ENCODE data around the gene ACVR1. TPM values are rescaled to one million over a fixed set of nuclear protein-coding genes. Genes with fewer than 3 reads are reported as not detected.

ACVR1 gene
- total and polyA plus RNA-seq, 9 of the 15 experiments (the other 6 are each of a cell fraction or from before 2014, with no cell fraction given), result 3.8 to 14.3 (median 6.9) TPM

GRCh38 chr2:157874997-157875640 lies 1.0 kb downstream of the ACVR1 start (continued):
- TF ChIP-seq GTF2F1 (IDR thresholded peaks at IDR 0.05; ENCODE audit: low read depth, low read length) (no peak), IFI16 (CRISPR knock-in tag; IDR thresholded peaks at IDR 0.05) (no peak), ZNF644 (tag; IDR thresholded peaks at IDR 0.05; ENCODE audit: low read depth) (no peak), NR0B1 (IDR thresholded peaks at IDR 0.05; ENCODE audit: partially characterized antibody) (no peak), ZNF384 (IDR thresholded peaks at IDR 0.05; ENCODE audit: low read depth, low read length) (no peak), HDAC8 (tag; IDR thresholded peaks at IDR 0.05) (no peak), GATAD2B (IDR thresholded peaks at IDR 0.05; ENCODE audit: borderline replicate concordance) (no peak), ZBTB8A (IDR thresholded peaks at IDR 0.05; ENCODE audit: partially characterized antibody) (no peak), CC2D1A (IDR thresholded peaks at IDR 0.05) (no peak), ZNF395 (CRISPR knock-in tag; IDR thresholded peaks at IDR 0.05) (0 out of 2 replicates have a peak, but pooled peaks have one; percentile 74), GABPA (tag; conservative IDR thresholded peaks at IDR 0.05; ENCODE audit: low read depth) (peak; percentile 44; the same call in 1 of the 2 replicates), KLF10 (CRISPR knock-in tag; IDR thresholded peaks at IDR 0.05) (no peak), RBM39 (optimal IDR thresholded peaks at IDR 0.05; ENCODE audit: low read depth, low read length) (no peak), RAD51 (IDR thresholded peaks at IDR 0.05; ENCODE audit: borderline replicate concordance, low read depth) (0 out of 2 replicates have a peak, but pooled peaks have one; percentile 1), HIVEP1 (CRISPR knock-in tag; IDR thresholded peaks at IDR 0.05) (no peak), MTA1 (IDR thresholded peaks at IDR 0.05; ENCODE audit: borderline replicate concordance) (no peak), ZNF263 (CRISPR knock-in tag; IDR thresholded peaks at IDR 0.05; ENCODE audit: borderline replicate concordance) (peak; percentile 66), BACH1 (tag; IDR thresholded peaks at IDR 0.05) (no peak), NRF1 (conservative IDR thresholded peaks at IDR 0.05 in 1 of 2, IDR thresholded peaks at IDR 0.05 in 1 of 2) (no peak), ZBTB33 (CRISPR knock-in tag; IDR thresholded peaks at IDR 0.05) (no peak), CREM (IDR thresholded peaks at IDR 0.05; ENCODE audit: low read depth) (no peak), ZNF184 (CRISPR knock-in tag; IDR thresholded peaks at IDR 0.05) (no peak), SP2 (IDR thresholded peaks at IDR 0.05; ENCODE audit: extremely low read depth, low read depth, low read length, poor library complexity, severe bottlenecking) (no peak), NONO (IDR thresholded peaks at IDR 0.05; ENCODE audit: low read depth in 2 of 2, low read length in 1 of 2) (no peak), BRD4 (IDR thresholded peaks at IDR 0.05) (no peak)

Data from K562 (cell line).